HG03039 (cell line): ENCODE data around the gene ONECUT3.
"Not testable (repeated sequence)": the region's sequence is repeated elsewhere in the genome, so short reads cannot be mapped to it uniquely, and the experiment has no call there.

Experiments
- ATAC-seq: cut with Tn5 transposase; IDR thresholded peaks from one replicate; pipeline ENCODE4 v1.9.1; 2021; ENCODE audit warnings: mild to moderate bottlenecking, moderate library complexity; ENCODE audit not compliant: unreplicated experiment

The ONECUT3 gene

DNA sequence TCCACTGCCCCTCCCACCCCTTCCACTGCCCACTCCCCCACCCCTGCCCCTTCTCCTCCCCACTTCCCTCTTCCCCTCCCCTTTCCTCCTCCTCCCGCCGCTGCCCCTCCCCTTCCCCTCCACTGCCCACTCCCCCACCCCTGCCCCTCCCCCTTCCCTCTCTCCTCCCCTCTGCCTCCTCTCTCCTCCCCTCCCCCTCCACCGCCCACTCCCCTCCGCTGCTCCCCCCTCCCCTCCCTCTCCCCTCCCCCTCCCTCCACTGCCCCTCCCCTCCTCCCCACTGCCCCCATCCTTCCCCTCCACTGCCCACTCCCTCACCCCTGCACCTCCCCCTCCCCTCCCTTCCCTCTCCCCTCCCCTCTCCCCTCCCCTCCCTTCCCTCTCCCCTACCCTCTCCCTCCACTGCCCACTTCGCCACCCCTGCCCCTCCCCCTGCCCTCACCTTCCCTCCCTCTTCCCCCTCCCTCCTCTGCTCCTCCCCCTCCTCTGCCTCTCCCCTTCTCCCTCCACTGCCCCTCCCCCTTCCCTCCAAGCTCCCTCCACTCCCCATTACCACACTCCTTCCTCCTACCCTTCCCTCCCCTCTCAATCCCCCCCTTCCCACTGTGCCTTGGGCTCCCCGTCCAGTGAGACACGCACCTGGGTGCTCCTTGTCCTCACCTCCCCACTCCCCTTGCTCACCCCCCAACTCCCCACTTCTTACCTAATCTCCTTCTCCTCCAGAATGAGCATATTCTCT is 36.9 kb downstream of the ONECUT3 start:
- no peak for ATAC-seq

DNA sequence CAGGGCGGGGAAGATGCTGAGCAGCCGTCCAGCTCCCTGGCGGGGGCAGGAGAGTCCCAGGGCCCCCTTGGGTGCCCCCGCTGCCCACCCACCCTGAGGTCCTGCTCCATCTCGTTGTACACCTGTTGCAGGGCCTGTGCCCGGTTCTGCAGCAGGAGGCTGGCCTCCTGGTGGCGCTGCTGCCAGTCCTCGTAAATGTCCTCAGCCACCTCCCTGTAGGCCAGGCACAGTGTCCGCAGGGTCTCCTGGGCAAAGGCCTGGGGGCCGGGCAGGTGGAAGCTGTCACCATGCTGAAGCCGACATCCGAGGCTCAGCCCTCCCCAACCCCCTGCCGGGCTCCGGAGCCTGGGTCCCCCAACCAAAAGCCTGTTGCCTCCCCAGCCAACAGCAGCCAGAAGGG is 38.6 kb downstream of the ONECUT3 start:
- ATAC-seq: no peak

DNA sequence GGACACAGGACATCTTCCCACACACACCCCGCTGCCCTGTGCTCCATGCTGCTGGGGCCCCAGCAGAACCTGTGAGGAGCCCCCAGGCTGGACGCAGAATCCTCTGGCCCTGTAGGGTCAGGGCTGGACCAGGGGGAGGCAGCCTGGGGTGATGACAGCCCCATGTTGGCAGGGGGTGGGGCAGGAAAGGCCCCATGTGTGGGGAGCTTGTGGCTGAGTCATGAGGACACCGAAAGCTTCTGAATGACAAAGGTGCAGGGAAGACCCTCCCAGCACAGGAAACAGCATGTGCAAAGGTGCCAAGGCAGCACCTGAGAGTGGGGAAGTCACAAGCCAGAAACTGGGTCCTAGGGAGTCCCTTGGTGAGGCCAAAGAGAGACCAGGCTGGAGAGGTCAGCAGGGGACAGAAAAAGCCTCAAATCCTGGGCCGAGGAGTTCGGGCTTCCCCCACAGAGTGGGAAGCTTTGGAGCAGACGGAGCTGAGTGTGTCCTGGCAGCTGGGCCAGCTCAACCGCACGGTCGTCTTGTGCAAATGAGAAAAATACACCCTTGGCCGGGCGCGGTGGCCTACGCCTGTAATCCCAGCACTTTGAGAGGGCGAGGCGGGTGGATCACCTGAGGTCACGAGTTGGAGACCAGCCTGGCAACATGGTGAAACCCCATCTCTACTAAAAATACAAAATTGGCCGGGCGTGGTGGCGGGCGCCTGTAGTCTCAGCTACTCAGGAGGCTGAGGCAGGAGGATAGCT is 41.3 kb downstream of the ONECUT3 start:
- ATAC-seq: no peak

DNA sequence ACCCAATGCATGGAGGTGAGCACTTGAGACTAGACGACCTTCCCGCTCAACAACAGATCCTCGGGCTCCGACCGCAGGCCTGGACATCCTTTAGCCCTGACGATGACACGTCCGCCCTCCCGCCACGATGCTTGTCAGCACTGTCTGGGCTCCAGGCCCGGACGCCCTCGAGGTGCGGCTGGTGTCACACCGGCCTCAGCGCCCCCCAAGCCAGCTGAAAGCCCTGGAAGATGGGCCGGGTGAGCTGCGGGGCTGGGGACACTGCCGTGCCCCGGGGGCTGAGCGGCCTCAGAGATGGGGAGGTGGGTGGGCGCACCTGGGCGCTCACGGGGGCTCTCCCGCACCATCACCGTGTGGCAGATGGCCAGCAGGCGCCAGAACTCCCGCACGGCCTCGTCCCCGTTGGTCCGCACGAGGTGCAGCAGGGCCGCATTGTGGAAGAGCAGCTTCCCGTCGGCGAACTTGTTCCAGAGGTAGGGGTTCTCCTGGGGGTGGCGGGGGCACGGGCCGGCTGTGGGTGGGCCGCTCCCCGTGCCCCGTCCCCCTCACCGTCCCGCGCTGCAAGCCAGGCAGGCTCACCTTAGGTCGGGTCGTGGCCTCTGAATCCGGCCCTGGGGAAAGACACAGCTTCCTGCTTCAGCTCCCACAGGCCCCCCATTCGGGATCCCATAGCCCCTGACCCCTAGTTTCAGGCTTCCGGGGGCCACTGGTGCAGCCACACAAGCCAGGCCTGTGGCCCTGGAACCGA is 43.3 kb downstream of the ONECUT3 start:
- ATAC-seq: no peak

DNA sequence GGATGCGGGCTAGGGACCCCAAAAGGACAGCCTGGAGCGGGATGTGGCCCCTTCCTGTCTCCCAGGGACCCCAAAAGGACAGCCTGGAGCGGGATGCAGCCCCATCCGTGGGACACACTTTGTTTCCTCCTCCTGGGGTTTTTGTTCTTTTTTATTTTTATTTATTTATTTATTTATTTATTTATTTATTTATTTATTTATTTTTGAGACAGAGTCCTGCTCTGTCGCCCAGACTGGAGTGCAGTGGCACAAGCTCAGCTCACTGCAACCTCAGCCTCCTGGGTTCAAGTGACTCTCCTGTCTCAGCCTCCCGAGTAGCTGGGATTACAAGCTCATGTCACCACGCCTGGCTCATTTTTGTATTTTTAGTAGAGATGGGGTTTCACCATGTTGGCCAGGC is 44.0 kb downstream of the ONECUT3 start:
- not testable (repeated sequence) for ATAC-seq

DNA sequence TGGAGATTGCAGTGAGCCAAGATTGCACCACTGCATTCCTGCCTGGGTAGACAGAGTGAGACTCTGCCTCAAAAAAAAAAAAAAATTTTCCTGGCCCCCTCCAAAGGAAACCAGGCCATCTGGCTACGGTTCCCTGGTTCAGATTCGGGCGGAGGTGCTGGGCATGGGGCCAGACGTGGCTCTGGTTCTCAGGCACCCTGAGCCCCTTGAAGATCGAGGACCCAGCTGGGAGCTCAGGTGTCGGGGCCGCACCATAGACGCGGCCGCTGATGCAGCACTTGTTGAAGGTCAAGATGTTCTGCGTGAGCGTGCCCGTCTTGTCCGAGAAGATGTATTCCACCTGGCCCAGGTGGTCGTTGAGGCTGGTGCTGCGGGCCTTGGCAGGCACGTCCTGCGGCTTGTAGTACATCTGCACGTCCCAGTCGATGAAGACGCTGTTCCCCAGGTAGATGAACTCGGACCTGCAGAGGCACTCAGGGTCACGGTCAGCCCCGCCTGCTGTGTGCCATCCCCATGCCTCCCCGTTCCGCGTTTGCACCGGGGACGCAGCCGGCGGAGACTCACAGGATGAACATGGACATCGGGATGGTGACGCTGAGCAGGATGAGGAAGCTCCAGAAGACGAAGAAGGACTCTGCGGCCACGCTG is 46.5 kb downstream of the ONECUT3 start:
- ATAC-seq: no peak

DNA sequence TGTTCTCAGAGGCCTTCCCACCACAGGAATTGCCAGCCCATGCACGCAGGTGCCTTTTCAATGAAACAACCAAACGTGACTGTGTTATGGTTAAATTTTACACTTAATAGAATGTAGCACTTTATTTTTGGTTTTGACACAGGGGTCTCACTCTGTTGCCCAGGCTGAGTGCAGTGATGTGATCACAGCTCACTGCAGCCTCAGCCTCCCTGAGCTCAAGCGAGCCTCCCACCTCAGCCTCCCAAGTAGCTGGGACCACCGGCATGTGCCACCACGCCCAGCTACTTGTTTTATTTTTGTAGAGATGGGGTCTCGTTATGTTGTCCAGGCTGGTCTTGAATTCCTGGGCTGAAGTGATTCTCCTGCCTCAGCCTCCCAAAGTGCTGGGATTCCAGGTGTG is 51.6 kb downstream of the ONECUT3 start:
- no peak for ATAC-seq

DNA sequence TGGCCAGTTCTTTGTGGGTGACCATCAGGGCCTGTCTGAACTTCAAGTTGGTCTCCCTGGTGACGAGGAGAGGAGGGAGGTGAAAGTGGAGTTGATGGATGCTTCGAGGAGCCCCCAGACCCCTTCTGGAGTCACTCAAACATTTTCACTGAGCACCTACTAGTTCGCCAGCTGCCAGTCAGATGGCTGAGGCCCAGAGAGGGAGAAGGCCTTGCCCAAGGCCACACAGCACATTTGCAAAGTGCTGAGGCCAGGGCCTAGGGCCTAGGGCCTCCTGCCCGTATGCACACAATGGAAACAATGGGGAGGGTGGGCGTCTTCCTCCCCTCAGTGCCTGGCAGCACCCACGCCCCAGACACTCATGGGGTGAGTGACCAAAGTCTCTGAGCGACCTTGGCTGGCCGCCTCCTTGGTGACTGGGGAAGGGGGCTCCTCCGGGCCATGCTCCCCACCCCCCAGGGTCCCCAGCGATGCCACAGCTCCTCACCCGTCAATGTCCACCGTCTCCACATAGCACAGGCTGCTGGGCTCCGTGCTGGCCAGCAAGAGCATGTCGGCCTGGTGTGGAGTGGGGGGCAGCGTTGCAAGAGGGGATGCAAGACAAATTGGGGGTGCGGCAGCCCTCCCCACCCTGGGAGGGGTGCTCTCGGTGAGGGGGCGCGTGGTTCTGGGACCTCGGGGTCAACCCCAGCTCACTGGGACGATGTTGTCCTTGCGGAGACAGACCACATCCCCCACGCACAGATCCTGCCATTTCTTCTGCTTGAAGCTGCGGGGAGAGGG is 52.3 kb downstream of the ONECUT3 start:
- no peak for ATAC-seq

DNA sequence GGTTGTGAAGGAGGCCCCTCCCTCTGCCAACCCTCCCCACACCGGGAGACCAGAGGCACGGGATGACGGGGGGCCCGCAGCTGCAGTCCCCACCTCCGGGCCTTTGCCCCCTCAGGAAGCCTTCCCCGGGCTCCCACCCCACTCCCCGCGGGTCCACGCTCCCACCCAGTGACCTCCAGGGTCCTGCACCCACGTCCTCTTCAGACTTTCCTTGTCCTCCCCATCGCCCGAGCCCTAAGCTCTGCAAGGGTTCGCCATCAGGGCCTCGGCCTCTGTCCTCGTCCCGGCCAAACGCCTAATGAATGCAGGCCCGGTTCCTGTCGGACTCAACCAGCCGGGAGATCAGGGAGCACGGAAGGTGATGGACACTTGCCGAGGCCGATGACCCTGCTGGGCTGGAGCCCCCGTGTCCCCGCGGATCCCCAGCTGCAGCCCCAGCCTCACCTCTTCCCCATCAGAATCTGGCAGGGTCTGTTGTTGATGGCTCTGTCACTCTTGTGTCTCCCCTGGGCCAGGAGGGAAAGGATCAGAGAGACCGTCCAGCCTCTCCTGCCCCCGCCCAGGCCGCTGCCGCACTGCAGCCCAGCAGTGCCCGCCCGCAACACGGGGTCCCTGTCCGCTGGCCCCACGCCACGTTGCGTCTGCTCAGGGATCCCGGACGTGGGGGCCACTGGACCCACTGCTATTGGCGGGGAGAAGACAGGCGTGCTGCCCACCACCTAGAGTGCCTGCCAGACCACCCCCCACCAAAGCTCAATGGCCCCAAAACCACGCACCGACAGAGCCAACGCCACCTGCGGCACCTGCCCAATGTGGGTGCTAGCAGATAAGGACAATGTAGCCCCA is 53.1 kb downstream of the ONECUT3 start:
- no peak for ATAC-seq

DNA sequence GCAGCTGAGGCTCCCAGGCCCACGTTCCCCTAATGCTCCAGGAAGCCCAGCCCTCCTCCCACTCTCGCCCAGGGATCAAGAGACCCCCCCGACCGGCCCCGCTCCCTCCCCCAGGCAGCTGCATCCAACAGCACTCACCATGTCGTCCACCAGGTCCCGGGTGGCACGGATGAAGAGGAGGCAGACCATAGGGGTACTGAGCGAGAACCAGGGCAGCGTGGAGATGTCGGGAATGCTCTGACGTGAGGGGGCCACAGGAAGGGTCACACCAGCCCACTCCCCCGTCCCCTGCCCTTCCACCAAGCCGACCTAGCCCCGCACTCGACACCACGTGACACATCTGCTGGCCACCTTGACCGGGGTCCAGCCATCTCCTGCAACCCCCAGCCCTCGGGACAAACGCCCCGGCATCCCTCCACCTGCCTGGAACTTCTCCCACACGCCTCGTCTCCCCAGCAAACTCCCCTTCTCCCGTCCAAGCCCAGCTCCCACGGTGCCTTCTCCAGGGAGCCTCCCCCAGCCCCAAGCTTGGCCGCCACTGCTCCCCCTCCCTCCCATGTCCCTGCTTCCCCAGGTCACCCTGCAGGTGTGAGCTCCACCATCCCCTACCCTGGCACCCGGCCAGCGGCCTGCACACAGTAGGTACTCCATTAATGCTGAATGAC is 53.9 kb downstream of the ONECUT3 start:
- no peak for ATAC-seq

DNA sequence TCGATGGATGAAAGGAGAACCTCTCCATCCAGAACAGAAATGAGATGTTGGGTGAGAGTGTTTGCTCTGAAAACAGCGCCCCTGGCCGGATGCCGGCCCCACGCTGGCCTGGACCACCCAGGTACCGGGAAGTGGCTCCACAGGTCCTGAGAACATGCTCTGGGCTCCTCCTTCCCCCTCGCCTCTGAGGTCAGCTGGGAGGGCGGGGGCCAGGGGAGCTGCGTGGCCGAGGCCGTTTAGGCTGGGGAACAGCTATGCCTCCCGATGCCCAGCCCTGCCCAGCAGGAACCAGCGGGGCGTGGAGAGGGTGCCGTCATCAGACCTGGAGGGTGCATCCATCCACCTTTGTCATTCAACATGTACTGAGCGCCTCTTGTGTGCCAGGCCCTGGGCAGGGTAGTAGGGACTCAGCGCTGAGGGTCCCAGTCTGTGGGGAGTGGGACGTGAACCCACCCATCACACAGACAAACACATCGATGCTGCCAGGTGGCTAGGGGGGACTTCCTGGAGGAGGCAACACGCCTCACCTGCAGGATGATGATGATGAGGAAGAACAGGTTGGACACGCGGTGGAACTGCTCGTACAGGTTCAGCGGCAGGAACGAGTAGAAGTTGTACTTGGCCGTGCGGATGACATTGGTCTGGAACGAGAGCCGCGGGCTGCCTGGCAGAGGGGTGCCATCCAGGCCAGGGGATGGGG is 54.5 kb downstream of the ONECUT3 start:
- ATAC-seq: no peak

DNA sequence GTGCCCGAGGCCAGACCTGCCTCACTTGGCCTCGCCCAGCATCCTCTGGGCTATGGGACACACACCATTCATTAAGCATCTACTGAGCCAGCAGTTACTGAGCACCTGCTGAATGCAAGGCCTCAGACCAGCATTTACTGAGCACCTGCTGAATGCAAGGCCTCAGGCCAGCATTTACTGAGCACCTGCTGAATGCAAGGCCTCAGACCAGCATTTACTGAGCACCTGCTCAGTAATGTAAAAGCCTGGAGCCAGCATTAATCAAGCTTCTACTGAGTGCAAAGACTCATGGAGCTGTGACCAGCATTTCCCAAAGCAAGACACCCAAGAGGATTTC is 55.1 kb downstream of the ONECUT3 start:
- ATAC-seq: no peak

DNA sequence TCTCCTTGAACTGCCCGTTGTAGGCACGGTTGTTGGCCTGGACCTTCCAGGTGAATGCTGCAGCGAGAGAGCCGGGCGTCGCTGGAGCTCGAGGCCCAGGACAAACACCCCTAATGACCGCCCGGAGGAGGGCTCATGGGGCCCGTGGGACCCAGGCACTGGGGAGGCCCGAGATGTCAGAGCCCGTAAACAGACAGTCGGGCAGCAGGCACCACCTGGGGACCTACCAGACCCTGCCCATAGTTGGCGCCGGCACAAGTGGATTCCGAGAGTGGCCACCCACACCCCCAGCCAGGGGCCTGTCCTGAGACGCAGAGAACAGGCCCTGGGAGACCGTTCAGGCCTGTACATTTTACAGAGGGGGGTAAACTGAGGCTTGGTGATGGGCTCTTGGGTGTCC is 56.4 kb downstream of the ONECUT3 start:
- no peak for ATAC-seq

DNA sequence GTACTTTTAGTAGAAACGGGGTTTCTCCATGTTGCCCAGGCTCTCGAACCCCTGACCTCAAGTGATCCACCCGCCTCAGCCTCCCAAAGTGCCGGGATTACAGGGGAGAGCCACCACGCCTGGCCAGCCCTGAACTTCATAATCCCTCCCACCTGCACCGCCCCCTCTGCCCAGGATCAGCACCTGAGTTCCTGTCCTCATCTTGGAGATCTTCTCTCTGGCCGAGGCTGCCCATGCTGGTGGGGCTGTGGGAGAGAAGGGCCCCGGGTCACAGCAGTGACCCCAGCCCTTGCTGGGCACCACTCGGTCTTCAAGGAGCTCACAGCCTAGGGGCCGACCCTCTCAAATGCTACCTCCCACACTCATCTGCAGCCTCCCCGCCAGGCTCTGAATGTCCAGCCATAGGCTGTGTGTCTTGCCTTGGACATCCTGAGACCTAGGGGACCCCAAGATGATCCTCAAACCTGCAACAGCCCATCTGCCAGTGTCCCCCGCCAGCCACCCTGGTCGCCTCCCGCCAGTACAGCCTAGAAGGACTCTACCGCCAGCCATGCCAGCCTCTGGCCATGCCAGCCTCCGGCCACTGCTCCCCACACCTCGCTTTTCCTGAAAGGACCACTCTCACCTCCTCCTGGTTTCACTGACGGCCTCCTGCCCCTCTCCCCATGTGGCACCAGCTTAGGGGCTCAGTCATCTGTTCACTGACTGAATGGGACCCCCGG is 57.3 kb downstream of the ONECUT3 start:
- no peak for ATAC-seq

DNA sequence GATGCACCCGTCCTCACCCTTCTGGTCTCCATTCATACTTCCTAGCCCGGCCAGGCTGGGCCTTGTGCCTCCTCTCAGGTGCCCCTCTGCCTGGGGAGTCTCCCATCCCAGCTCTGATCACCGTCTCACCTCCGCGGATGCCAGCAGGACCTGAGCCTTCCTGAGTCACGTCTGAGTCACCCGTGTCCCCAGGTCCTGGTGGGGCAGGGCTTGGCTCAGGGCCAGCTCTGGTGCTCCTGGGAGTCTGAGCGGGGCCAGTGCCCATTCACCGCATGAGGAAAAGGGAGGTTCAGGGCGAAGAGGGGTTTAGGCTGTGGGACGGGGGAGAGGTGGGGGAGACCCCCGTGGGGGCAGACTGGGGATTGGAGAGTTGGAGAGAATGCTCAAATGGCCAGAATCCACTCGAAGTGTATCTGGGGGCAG is 58.2 kb downstream of the ONECUT3 start:
- no peak for ATAC-seq

DNA sequence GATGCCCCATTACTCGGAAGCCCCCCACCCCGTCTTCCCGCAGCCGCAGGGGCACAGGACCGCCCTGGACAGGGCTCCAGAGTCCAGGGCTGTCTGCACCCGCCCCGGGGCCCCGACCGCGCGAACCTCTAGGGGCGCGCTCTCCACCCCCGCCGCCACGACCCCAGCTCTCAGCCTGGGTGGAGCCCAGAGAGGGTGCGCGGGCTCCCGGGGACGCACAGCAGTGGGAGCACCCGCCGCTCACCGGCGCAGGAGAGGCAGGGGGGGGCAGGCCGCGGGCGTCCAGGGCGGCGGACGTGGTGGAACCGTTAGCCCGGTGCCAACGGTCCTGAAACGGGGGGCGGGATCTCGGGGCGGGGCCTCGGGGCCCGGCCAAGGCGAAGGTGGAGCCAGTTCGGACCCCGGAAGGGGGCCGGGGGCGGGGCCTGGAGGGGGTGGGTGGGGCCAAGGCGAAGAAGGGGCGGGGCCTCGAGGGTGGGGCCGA is 58.7 kb downstream of the ONECUT3 start, which contains the start of gene ATP8B3:
TSS of gene ATP8B3 (minus strand) at position 335 of the 484 bp plus-strand sequence. CDS start 540 bp downstream, outside the sequence.
- no peak for ATAC-seq

DNA sequence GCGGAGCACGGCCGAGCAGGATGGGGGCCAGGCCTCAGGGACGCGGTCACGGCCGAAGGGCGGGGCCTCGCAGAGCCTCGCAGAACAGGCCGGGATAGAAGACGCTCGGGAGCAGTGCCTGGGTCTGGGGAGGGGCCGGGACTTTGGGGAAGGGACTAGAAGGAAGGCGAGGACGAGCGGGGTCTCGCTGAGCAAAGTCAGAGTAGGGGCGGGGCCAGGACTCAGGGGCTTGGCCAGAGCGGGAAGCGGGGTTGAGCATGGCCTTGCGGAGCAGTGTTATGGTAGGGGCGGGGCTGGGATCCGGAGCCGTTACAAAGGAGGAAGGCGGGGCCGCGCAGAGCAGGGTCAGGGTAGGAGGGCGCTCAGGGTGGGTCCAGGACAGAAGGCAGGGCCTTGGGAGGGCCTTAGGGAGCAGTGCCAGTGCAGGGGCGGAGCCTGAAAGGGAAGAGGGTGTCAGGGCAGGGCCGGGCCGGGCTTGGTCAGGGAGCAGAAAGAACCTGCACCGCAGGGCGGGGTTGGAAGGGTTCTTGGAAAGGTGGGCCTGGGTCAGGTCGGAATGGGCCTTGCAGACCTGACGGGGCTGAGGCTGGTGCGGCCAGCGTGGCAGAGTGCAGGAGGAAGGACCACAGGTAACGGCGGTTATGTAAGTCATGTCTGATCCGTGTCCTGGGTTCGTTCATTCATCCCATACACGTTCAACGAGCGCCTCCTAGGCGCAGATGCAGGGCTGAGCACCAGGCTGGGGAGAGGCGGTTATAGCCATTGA is 59.3 kb downstream of the ONECUT3 start:
- peak; percentile 57 for ATAC-seq
